H9 (cell line): Measurements from ENCODE around the gene NPFFR2. TPM values are rescaled to one million over a fixed set of nuclear protein-coding genes. Genes with fewer than 3 reads are reported as not detected.

ENCODE experiments used
- DNase-seq: peaks from one replicate; pipeline ENCODE4 v3.0.0-alpha.2; 2017
- H2AFZ ChIP-seq: one replicate; pipeline ENCODE4 v1.6.1; 2013; ENCODE audit warnings: mild to moderate bottlenecking, low read length, control low read depth, moderate library complexity
- H2AK5ac ChIP-seq: 2 replicates; pipeline ENCODE4 v1.6.1; 2013; ENCODE audit warnings: low read length, control low read depth, mixed read lengths; ENCODE audit not compliant: insufficient read length
- H2BK120ac ChIP-seq: one replicate; pipeline ENCODE4 v1.6.1; 2013; ENCODE audit warnings: low read depth, mild to moderate bottlenecking, low read length, control low read depth, inconsistent platforms; ENCODE audit not compliant: poor library complexity, severe bottlenecking
- H2BK12ac ChIP-seq: 2 replicates; pipeline ENCODE4 v1.6.1; 2013; ENCODE audit warnings: low read length, control low read depth, mixed read lengths, low read depth; ENCODE audit not compliant: insufficient read length
- H2BK15ac ChIP-seq: 2 replicates; pipeline ENCODE4 v1.6.1; 2013; ENCODE audit warnings: low read depth, low read length, control low read depth
- H2BK20ac ChIP-seq: one replicate; pipeline ENCODE4 v1.6.1; 2013; ENCODE audit warnings: low read depth, mild to moderate bottlenecking, low read length, control low read depth, inconsistent platforms; ENCODE audit not compliant: poor library complexity, severe bottlenecking
- H2BK5ac ChIP-seq: 2 replicates; pipeline ENCODE4 v1.6.1; 2013; ENCODE audit warnings: low read length, control low read depth, mixed read lengths; ENCODE audit not compliant: insufficient read length
- H3K14ac ChIP-seq: 2 replicates; pipeline ENCODE4 v1.6.1; 2013; ENCODE audit warnings: low read length, control low read depth; ENCODE audit not compliant: insufficient read depth
- H3K18ac ChIP-seq: 2 replicates; pipeline ENCODE4 v1.6.1; 2013; ENCODE audit warnings: low read depth, mild to moderate bottlenecking, mixed read lengths, low read length, control low read depth; ENCODE audit not compliant: insufficient read length
- H3K23ac ChIP-seq: 2 replicates; pipeline ENCODE4 v1.6.1; 2013; ENCODE audit warnings: low read length, control low read depth, mixed read lengths, low read depth; ENCODE audit not compliant: insufficient read length
- H3K23me2 ChIP-seq: 2 replicates; pipeline ENCODE4 v1.6.1; 2013; ENCODE audit warnings: low read depth, mild to moderate bottlenecking, mixed read lengths, low read length, control low read depth; ENCODE audit not compliant: insufficient read length, poor library complexity, severe bottlenecking
- H3K27ac ChIP-seq: 2 replicates; pipeline ENCODE4 v1.5.1; 2013; ENCODE audit warnings: low read length, control low read depth, mixed read lengths, low read depth; ENCODE audit not compliant: insufficient read length
- H3K27me3 ChIP-seq: 2 replicates; pipeline ENCODE4 v1.6.1; 2013; ENCODE audit warnings: low read length, control low read depth, inconsistent platforms; ENCODE audit not compliant: insufficient read depth
- H3K4ac ChIP-seq: 2 replicates; pipeline ENCODE4 v1.6.1; 2013; ENCODE audit warnings: low read depth, mild to moderate bottlenecking, control low read depth, inconsistent platforms, low read length, moderate library complexity
- H3K4me1 ChIP-seq: 2 replicates; pipeline ENCODE4 v1.6.1; 2013; ENCODE audit warnings: low read length, control low read depth, inconsistent platforms; ENCODE audit not compliant: insufficient read depth
- H3K4me2 ChIP-seq: 2 replicates; pipeline ENCODE4 v1.6.1; 2013; ENCODE audit warnings: low read length, control low read depth, mixed read lengths; ENCODE audit not compliant: insufficient read length, insufficient read depth
- H3K56ac ChIP-seq: 2 replicates; pipeline ENCODE4 v1.6.1; 2013; ENCODE audit warnings: low read depth, mild to moderate bottlenecking, mixed read lengths, low read length, control low read depth; ENCODE audit not compliant: insufficient read length
- H3K79me1 ChIP-seq: 2 replicates; pipeline ENCODE4 v1.6.1; 2013; ENCODE audit warnings: low read depth, mild to moderate bottlenecking, moderate library complexity, low read length, control low read depth, inconsistent platforms; ENCODE audit not compliant: insufficient read depth, poor library complexity, severe bottlenecking
- H3K79me2 ChIP-seq: 2 replicates; pipeline ENCODE4 v1.6.1; 2013; ENCODE audit warnings: low read length, control low read depth, inconsistent platforms; ENCODE audit not compliant: insufficient read depth
- H3K9ac ChIP-seq: 2 replicates; pipeline ENCODE4 v1.6.1; 2013; ENCODE audit warnings: low read length, control low read depth, mixed read lengths; ENCODE audit not compliant: insufficient read length; ENCODE audit errors: extremely low read depth
- H3K9me3 ChIP-seq: one replicate; pipeline ENCODE4 v1.6.1; 2013; ENCODE audit warnings: low read depth, low read length, inconsistent platforms; ENCODE audit not compliant: control insufficient read depth
- H3T11ph ChIP-seq: one replicate; pipeline ENCODE4 v1.6.1; 2013; ENCODE audit warnings: mild to moderate bottlenecking, low read length, control low read depth, inconsistent platforms
- H4K20me1 ChIP-seq: one replicate; pipeline ENCODE4 v1.6.1; 2013; ENCODE audit not compliant: control insufficient read depth, insufficient read length, insufficient read depth
- H4K5ac ChIP-seq: 2 replicates; pipeline ENCODE4 v1.6.1; 2013; ENCODE audit warnings: low read depth, mild to moderate bottlenecking, mixed read lengths, low read length, control low read depth; ENCODE audit not compliant: insufficient read length
- H4K8ac ChIP-seq: replicated peaks from 2 replicates; pipeline ENCODE4 v1.6.1; 2013; ENCODE audit warnings: low read length, control low read depth, mixed read lengths, low read depth; ENCODE audit not compliant: insufficient read length
- H4K91ac ChIP-seq: 2 replicates; pipeline ENCODE4 v1.6.1; 2013; ENCODE audit warnings: low read depth, mild to moderate bottlenecking, moderate library complexity, mixed read lengths, low read length, control low read depth; ENCODE audit not compliant: insufficient read length
- H3K27ac Mint-ChIP-seq, 3 experiments: 2 replicates in 2 of 3; 3 replicates in 1 of 3; pipeline ENCODE4 v1.8.0; 2020 to 2021; ENCODE audit warnings: mixed read lengths in 3 of 3, mild to moderate bottlenecking in 1 of 3, moderate library complexity in 1 of 3
- H3K27me3 Mint-ChIP-seq: 2 replicates; pipeline ENCODE4 v1.8.0; 2021; ENCODE audit warnings: low read depth, mild to moderate bottlenecking, moderate library complexity, mixed read lengths
- H3K36me3 Mint-ChIP-seq, 3 experiments: 2 replicates in 2 of 3; 3 replicates in 1 of 3; pipeline ENCODE4 v1.8.0; 2020 to 2021; ENCODE audit warnings: low read depth in 3 of 3, mixed read lengths in 3 of 3; ENCODE audit not compliant: insufficient read depth in 1 of 3
- H3K4me1 Mint-ChIP-seq, 2 experiments: 2 replicates each; pipeline ENCODE4 v1.8.0; 2020; ENCODE audit warnings: mixed read lengths in 2 of 2
- H3K4me3 Mint-ChIP-seq, 2 experiments: 2 replicates in 1 of 2; 3 replicates in 1 of 2; pipeline ENCODE4 v1.8.0; 2020 to 2021; ENCODE audit warnings: mild to moderate bottlenecking in 2 of 2, mixed read lengths in 2 of 2, moderate library complexity in 1 of 2
- H3K9me3 Mint-ChIP-seq, 2 experiments: 2 replicates in 1 of 2; 3 replicates in 1 of 2; pipeline ENCODE4 v1.8.0; 2020; ENCODE audit warnings: mild to moderate bottlenecking in 2 of 2, mixed read lengths in 2 of 2, moderate library complexity in 1 of 2
- CTCF ChIP-seq: fragments of 200-600 bp; sonication (generic); conservative IDR thresholded peaks from 3 replicates; pipeline ENCODE4 v1.8.0; 2021; ENCODE audit warnings: antibody characterized with exemption, mild to moderate bottlenecking
- total RNA-seq: library from RNA; stranded (reverse); gene quantifications from 2 replicates; pipeline ENCODE4 v1.2.1, GENCODE V29; 2021

NPFFR2 gene
- total RNA-seq, 1 experiment from 2014 or later: 7.3 TPM

DNA sequence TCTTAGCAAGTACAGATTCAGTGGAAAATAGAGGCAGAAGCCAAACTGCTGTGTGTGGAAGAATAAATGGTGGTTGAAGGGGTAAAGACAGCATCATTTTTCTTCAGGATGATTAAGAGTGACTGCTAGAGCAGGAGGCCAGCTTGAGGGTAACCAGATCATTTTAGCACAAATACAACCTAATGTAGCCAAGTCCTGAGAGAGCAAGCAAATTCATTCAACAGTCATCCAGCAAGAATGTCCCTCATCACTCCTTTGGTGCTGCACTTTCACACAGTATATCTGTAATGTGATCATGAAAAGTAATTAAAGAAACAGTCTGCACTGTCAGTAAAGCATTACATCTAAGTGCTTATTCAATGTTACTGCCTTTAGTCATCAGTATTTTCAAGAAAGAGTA lies 44.8 kb downstream of the NPFFR2 start:
- H3K14ac ChIP-seq: no peak overlapping the region
- no peaks in the 10 kb centered on the region for H3K4me1 ChIP-seq
- no peak overlapping the region for H2BK15ac ChIP-seq
- no peak overlapping the region for H3K18ac ChIP-seq
- no peak overlapping the region for H3K23ac ChIP-seq
- H3K4me1 Mint-ChIP-seq: peaks cover 0 to 2% of the 10 kb centered on the region in 2 experiments; a peak in 1 of 4 replicates
- no peak overlapping the region for H3K56ac ChIP-seq
- H3K27me3 Mint-ChIP-seq: no peaks in the 10 kb centered on the region
- H3K27me3 ChIP-seq: no peaks in the 10 kb centered on the region
- H3K4ac ChIP-seq: no peak overlapping the region
- no peak overlapping the region for H3K4me3 Mint-ChIP-seq
- no peaks in the 10 kb centered on the region for H3K79me2 ChIP-seq
- no peak overlapping the region for H4K91ac ChIP-seq
- no peaks in the 10 kb centered on the region for H3K23me2 ChIP-seq
- H3K36me3 Mint-ChIP-seq: no peaks in the 10 kb centered on the region
- no peak overlapping the region for H4K8ac ChIP-seq
- no peak overlapping the region for H2AK5ac ChIP-seq
- no peak overlapping the region for H2BK120ac ChIP-seq
- H3K4me2 ChIP-seq: no peak overlapping the region
- no peak overlapping the region for H3K9ac ChIP-seq
- no peak overlapping the region for H2BK12ac ChIP-seq
- H2BK20ac ChIP-seq: no peak overlapping the region
- no peaks in the 10 kb centered on the region for H3K9me3 Mint-ChIP-seq
- no peak for TF ChIP-seq CTCF
- H2AFZ ChIP-seq: no peak overlapping the region
- H3T11ph ChIP-seq: no peak overlapping the region
- H2BK5ac ChIP-seq: no peak overlapping the region
- H4K5ac ChIP-seq: no peak overlapping the region
- H3K27ac Mint-ChIP-seq: peak overlapping the region in 2 of 3 experiments; percentile 8 to 81; a peak in 2 of 7 replicates
- H4K20me1 ChIP-seq: no peaks in the 10 kb centered on the region
- H3K79me1 ChIP-seq: no peaks in the 10 kb centered on the region
- DNase-seq: no peak
- no peaks in the 10 kb centered on the region for H3K9me3 ChIP-seq
- no peak overlapping the region for H3K27ac ChIP-seq
